ENCODE data around the gene GLMP.
"Not testable (repeated sequence)": the region's sequence is repeated elsewhere in the genome, so short reads cannot be mapped to it uniquely, and the experiment has no call there.

Gene GLMP

GRCh38 chr1:156295391-156295947 lies at the start of gene GLMP:
Gene GLMP (minus strand): TSS chr1:156295679. CDS start chr1:156295645, 34 bp downstream.
- no peak for DNase-seq (ENCODE audit: low read depth, low spot score)

- no peak for DNase-seq (ENCODE audit: low read depth, low spot score)
Measured at GRCh38 chr1:156344409-156344808, 48.9 kb upstream of the GLMP start.

GRCh38 chr1:156342166-156342955 lies 46.9 kb upstream of the GLMP start:
- no peak for DNase-seq (ENCODE audit: low read depth, low spot score)

- peak; percentile 99 for DNase-seq (ENCODE audit: low read depth, low spot score)
Measured at GRCh38 chr1:156338180-156338976, 42.9 kb upstream of the GLMP start, which contains the start of the genes CCT3 and TSACC. Gene CCT3 (minus strand): TSS chr1:156338292. CDS start chr1:156338184, 108 bp downstream. Gene TSACC (plus strand): TSS chr1:156338526. CDS start chr1:156339758, 1,232 bp downstream.

GRCh38 chr1:156337888-156338179 lies 42.4 kb upstream of the GLMP start:
- no peak for DNase-seq (ENCODE audit: low read depth, low spot score)

- no peak for DNase-seq (ENCODE audit: low read depth, low spot score)
Measured at GRCh38 chr1:156337052-156337887, 41.8 kb upstream of the GLMP start.

GRCh38 chr1:156336242-156336641 lies 40.8 kb upstream of the GLMP start:
- DNase-seq (ENCODE audit: low read depth, low spot score) = no peak

GRCh38 chr1:156323179-156323578 lies 27.7 kb upstream of the GLMP start:
- not testable (repeated sequence) for DNase-seq (ENCODE audit: low read depth, low spot score)

GRCh38 chr1:156320560-156320959 lies 25.1 kb upstream of the GLMP start:
- no peak for DNase-seq (ENCODE audit: low read depth, low spot score)

GRCh38 chr1:156319664-156320063 lies 24.2 kb upstream of the GLMP start:
- no peak for DNase-seq (ENCODE audit: low read depth, low spot score)

- no peak for DNase-seq (ENCODE audit: low read depth, low spot score)
Measured at GRCh38 chr1:156316909-156317308, 21.4 kb upstream of the GLMP start.

GRCh38 chr1:156310962-156311361 lies 15.5 kb upstream of the GLMP start:
- DNase-seq (ENCODE audit: low read depth, low spot score) = no peak

- DNase-seq (ENCODE audit: low read depth, low spot score) = no peak
Measured at GRCh38 chr1:156308078-156308477, 12.6 kb upstream of the GLMP start.

- DNase-seq (ENCODE audit: low read depth, low spot score) = no peak
Measured at GRCh38 chr1:156305215-156305614, 9.7 kb upstream of the GLMP start.

- DNase-seq (ENCODE audit: low read depth, low spot score) = no peak
Measured at GRCh38 chr1:156303241-156303640, 7.8 kb upstream of the GLMP start.

GRCh38 chr1:156298852-156299357 lies 3.4 kb upstream of the GLMP start, which contains the start of gene VHLL:
Gene VHLL (minus strand): TSS chr1:156299307. CDS start chr1:156299189, 118 bp downstream.
- DNase-seq (ENCODE audit: low read depth, low spot score) = no peak

GRCh38 chr1:156293895-156294294 lies 1.6 kb downstream of the GLMP start:
- DNase-seq (ENCODE audit: low read depth, low spot score) = no peak

GRCh38 chr1:156293098-156293434 lies 2.4 kb downstream of the GLMP start:
- DNase-seq (ENCODE audit: low read depth, low spot score) = no peak

- peak; percentile 49 for DNase-seq (ENCODE audit: low read depth, low spot score)
Measured at GRCh38 chr1:156291226-156292061, 4.0 kb downstream of the GLMP start.

- DNase-seq (ENCODE audit: low read depth, low spot score) = no peak
Measured at GRCh38 chr1:156289857-156290256, 5.6 kb downstream of the GLMP start.

All from brain pericyte (primary cell).